ENCODE data around the gene ADAM8. TPM values are rescaled to one million over a fixed set of nuclear protein-coding genes. Genes with fewer than 3 reads are reported as not detected.
A peak's percentile ranks its signal among the peaks of the same experiment; 100 is the strongest.

ADAM8 gene
- total and polyA plus RNA-seq, 2 donors, result 8.3 to 19.2 TPM

DNA sequence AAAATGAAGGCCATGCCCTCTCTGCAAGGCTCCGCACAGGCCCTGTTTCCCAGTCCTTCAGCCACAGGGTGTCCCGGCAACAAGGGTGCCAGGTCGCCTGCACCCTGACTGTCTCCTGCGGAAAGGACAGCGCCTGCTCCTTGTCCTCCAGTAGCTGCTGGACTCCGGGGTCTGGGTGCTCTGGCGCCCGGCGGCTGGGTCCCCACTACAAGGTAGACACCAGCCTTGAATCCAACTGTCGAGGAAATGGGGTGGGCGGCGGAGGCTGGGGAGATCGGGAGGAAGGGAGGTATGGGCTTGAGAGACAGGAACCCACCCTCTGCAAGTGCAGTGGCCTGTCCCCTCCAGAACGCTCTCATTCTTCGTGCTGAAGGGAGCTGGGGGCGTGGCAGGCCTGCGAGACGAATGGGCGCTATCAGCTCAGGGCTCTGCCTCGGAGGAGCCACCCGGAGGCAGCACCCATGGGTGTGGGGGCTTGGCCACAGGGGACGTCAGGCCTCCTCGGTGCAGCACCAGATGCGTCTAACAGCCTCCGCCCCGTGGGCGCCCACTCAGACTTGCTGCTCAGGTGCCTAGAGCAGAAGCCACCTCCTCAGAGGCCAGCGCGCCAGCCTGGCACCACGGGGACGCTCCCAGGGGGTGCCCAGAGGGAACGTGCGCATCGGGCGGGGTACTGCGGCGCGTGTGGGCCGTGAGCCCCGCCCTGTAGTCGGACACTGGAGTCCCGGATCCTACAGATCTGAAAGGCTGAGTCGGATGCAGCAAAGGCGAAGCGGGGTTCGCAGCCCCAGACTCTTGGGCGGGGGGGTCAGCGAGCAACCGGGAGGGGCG, 15.6 kb downstream of the ADAM8 start:
- H3K27me3 ChIP-seq (ENCODE audit: control insufficient read depth in 2 of 2, insufficient read depth in 1 of 2, low read length in 1 of 2), result peaks cover 0 to 49% of the 10 kb centered on the region in 2 donors
- no peaks in the 10 kb centered on the region for H3K36me3 ChIP-seq (ENCODE audit: control insufficient read depth in 2 of 2, insufficient read depth in 2 of 2, low read length in 1 of 2)
- 36% methylated on average over 50 of the region's 50 CpGs for WGBS
- peak overlapping the region; percentile 46 to 85 for H3K4me3 ChIP-seq (ENCODE audit: low read length in 2 of 2)
- peaks cover 0 to 5% of the 10 kb centered on the region in 2 donors for H3K9me3 ChIP-seq (ENCODE audit: control insufficient read depth in 2 of 2, insufficient read depth in 1 of 2, low read length in 1 of 2)
- H3K27ac ChIP-seq (ENCODE audit: low read depth in 1 of 2, low read length in 1 of 2), result peak overlapping the region in 1 of 2 donors; percentile 81
- peaks cover 26 to 52% of the 10 kb centered on the region in 2 donors for H3K4me1 ChIP-seq (ENCODE audit: control insufficient read depth in 2 of 2, insufficient read depth in 2 of 2, low read length in 2 of 2)
- DNase-seq (ENCODE audit: low read depth in 6 of 9, low spot score in 9 of 9), result peak in 1 of 9 donors; percentile 52

DNA sequence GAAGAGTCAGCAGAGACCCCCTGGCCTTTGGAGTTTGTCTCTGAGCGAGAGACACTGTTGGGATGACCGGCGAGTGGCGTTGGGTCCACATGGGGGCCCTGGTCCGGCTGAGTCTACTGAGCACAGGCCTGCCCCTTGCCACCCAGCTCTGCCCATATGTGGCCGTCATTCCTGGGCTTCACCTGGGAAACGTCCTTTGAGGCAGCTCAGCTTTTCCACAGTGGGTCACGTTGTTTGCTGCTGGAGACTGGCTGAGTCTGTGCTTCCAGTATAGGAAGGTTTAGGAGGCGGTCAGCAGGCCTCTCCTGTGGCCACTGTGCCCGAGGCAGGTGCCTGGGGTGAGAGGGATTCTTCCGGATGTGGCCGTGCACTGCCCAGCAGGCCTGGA, 17.1 kb downstream of the ADAM8 start:
- H3K4me3 ChIP-seq (ENCODE audit: low read length in 2 of 2), result no peak overlapping the region
- 45% methylated on average over 12 of the region's 12 CpGs for WGBS
- peaks cover 0 to 57% of the 10 kb centered on the region in 2 donors for H3K27me3 ChIP-seq (ENCODE audit: control insufficient read depth in 2 of 2, insufficient read depth in 1 of 2, low read length in 1 of 2)
- H3K4me1 ChIP-seq (ENCODE audit: control insufficient read depth in 2 of 2, insufficient read depth in 2 of 2, low read length in 2 of 2), result peaks cover 26 to 52% of the 10 kb centered on the region in 2 donors
- no peaks in the 10 kb centered on the region for H3K36me3 ChIP-seq (ENCODE audit: control insufficient read depth in 2 of 2, insufficient read depth in 2 of 2, low read length in 1 of 2)
- H3K27ac ChIP-seq (ENCODE audit: low read depth in 1 of 2, low read length in 1 of 2), result peak overlapping the region in 1 of 2 donors; percentile 17
- DNase-seq (ENCODE audit: low read depth in 6 of 9, low spot score in 9 of 9), result no peak
- peaks cover 0 to 5% of the 10 kb centered on the region in 2 donors for H3K9me3 ChIP-seq (ENCODE audit: control insufficient read depth in 2 of 2, insufficient read depth in 1 of 2, low read length in 1 of 2)

DNA sequence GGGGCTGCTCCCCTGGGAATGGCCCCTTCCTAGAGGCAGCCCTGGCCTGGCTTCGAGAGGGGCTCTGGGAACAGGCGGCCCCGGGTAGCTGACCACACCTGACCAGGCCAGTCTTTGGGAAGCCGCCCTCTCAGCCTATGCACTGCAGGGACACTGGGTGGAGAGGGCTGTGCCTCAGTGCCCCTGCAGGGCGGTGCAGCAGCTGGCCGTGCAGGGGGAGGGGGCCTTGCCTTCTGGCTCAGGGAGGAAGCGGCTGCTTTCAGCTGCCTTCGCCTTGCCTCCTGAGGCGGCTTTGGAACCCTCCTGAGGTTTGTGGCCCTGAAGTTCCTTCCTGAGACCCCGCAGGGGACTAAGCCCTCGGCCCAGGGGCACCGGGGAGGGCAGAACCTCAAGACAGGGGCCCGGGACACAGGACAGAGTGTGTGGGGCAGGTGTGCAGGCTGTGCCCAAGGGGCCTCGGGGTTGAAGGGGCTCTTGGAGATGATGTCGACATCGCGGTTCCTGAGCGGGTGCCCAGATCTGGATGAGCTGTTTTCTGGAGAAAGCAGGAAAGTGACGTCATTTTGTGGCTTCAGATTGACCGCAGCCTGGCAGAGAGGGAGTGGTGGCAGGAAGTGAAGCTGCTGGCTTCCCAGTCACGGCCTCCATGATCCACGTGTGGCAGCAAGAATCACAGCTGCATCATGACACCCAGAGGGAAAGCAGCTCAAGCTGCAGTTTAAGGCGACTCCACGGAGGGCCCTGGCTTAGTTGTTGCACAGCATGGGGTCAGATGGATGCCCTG, 17.7 kb downstream of the ADAM8 start:
- H3K4me3 ChIP-seq (ENCODE audit: low read length in 2 of 2), result no peak overlapping the region
- 9% methylated on average over 24 of the region's 24 CpGs for WGBS
- H3K4me1 ChIP-seq (ENCODE audit: control insufficient read depth in 2 of 2, insufficient read depth in 2 of 2, low read length in 2 of 2), result peaks cover 26 to 49% of the 10 kb centered on the region in 2 donors
- peaks cover 0 to 5% of the 10 kb centered on the region in 2 donors for H3K9me3 ChIP-seq (ENCODE audit: control insufficient read depth in 2 of 2, insufficient read depth in 1 of 2, low read length in 1 of 2)
- peaks cover 0 to 57% of the 10 kb centered on the region in 2 donors for H3K27me3 ChIP-seq (ENCODE audit: control insufficient read depth in 2 of 2, insufficient read depth in 1 of 2, low read length in 1 of 2)
- H3K36me3 ChIP-seq (ENCODE audit: control insufficient read depth in 2 of 2, insufficient read depth in 2 of 2, low read length in 1 of 2), result no peaks in the 10 kb centered on the region
- peak overlapping the region; percentile 17 to 62 for H3K27ac ChIP-seq (ENCODE audit: low read depth in 1 of 2, low read length in 1 of 2)
- DNase-seq (ENCODE audit: low read depth in 6 of 9, low spot score in 9 of 9), result peak in 3 of 9 donors; percentile 28 to 73 (median 48)

DNA sequence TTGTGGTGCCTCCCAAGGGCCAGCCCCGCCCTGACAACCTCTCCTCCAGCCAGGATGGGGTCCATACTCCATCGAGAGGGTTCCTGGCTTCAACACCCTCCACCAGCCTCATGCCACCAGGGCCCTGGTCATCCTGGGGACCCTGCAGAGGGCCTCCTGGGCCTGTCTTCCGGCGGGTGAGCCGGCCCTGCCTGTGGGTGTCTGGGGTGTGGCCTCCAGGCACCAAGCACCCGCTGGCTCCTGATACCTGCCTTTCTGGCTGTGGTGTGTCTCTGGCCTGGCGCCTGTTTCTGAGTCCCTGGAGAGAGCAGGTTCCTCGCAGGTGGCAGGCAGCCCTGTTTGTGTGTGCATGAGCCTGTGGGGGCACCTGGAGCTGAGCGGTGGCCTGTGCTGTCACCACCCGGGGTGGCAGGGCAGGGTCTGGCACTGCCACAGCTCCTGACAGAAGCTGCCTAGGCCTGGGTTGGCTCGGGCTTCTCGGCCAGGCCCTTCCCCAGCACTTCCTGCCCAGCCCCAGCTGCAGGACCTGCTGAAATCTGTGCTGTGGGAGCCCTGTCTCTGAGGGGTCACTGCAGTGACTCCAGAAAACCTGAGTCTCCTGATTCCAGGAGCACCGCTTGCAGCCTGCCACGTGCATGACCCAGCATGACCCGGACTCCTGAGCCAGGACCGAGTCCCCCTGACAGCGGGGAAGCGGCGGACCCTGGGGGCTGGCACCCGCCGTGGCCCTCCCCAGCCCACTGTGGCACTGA, 18.4 kb downstream of the ADAM8 start:
- peak overlapping the region in 1 of 2 donors; percentile 39 for H3K27ac ChIP-seq (ENCODE audit: low read depth in 1 of 2, low read length in 1 of 2)
- DNase-seq (ENCODE audit: low read depth in 6 of 9, low spot score in 9 of 9), result peak in 1 of 9 donors; percentile 40
- H3K27me3 ChIP-seq (ENCODE audit: control insufficient read depth in 2 of 2, insufficient read depth in 1 of 2, low read length in 1 of 2), result peaks cover 0 to 57% of the 10 kb centered on the region in 2 donors
- H3K36me3 ChIP-seq (ENCODE audit: control insufficient read depth in 2 of 2, insufficient read depth in 2 of 2, low read length in 1 of 2), result no peaks in the 10 kb centered on the region
- H3K4me1 ChIP-seq (ENCODE audit: control insufficient read depth in 2 of 2, insufficient read depth in 2 of 2, low read length in 2 of 2), result peaks cover 26 to 49% of the 10 kb centered on the region in 2 donors
- peaks cover 0 to 5% of the 10 kb centered on the region in 2 donors for H3K9me3 ChIP-seq (ENCODE audit: control insufficient read depth in 2 of 2, insufficient read depth in 1 of 2, low read length in 1 of 2)
- H3K4me3 ChIP-seq (ENCODE audit: low read length in 2 of 2), result no peak overlapping the region
- WGBS, result 25% methylated on average over 21 of the region's 21 CpGs

DNA sequence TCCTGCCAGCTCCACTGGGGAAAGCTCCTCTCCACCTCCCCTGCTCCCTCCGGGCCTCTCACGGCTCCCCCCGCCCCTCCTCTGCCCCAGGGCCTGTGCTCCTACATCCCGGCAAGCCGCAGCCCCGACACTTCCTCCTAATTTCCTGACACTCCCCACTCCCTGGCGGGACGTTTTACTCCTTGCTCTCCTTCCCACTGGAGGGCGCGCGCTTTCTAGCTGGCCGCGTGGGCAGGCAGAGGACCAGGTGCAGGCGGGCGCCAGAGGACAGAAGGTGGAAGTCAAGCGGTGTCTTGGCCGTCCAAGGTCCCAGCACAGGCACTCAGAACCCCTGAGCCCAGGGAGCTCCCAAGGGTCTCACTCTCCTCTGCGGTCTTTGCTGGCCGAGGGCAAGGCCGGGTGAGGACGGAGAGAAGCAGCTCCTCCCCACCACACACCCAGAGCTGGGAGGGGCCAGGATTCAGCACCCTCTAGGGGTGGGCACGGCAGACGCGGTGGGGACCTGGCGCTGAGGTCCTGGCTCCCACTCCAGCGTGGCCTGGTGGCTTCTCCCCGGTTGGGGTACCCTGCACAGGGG, 19.1 kb downstream of the ADAM8 start:
- Histone ChIP-seq H3K9me3 (ENCODE audit: control insufficient read depth in 2 of 2, insufficient read depth in 1 of 2, low read length in 1 of 2) (peaks cover 0 to 5% of the 10 kb centered on the region in 2 donors), H3K27me3 (ENCODE audit: control insufficient read depth in 2 of 2, insufficient read depth in 1 of 2, low read length in 1 of 2) (peaks cover 0 to 52% of the 10 kb centered on the region in 2 donors), H3K4me3 (ENCODE audit: low read length in 2 of 2) (peak overlapping the region in 1 of 2 donors; percentile 16), H3K27ac (ENCODE audit: low read depth in 1 of 2, low read length in 1 of 2) (peak overlapping the region in 1 of 2 donors; percentile 39), H3K4me1 (ENCODE audit: control insufficient read depth in 2 of 2, insufficient read depth in 2 of 2, low read length in 2 of 2) (peaks cover 26 to 45% of the 10 kb centered on the region in 2 donors), H3K36me3 (ENCODE audit: control insufficient read depth in 2 of 2, insufficient read depth in 2 of 2, low read length in 1 of 2) (no peaks in the 10 kb centered on the region)
- DNase-seq (ENCODE audit: low read depth in 6 of 9, low spot score in 9 of 9), result peak in 1 of 9 donors; percentile 36
- 2% methylated on average over 27 of the region's 27 CpGs for WGBS

DNA sequence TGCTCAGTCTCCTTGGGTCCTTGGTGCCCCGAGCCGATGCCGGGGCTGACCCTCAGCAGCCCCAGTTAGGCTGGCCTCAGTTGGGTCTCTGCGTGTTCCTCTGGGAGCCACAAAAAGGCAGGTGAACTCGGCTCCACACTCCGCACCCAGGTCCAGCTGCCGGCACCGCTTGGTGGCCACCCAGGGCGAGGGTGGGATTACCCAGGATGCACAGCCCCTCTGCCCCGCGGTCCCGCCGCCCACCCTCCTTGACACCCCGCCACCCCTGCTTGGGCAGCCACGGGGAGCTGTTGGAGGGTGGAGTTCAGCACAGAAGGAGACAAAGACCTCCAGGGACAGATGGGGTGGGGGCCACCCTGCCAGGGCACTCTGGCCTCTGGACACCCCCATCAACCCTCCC, 21.3 kb downstream of the ADAM8 start:
- peaks cover 0 to 5% of the 10 kb centered on the region in 2 donors for H3K9me3 ChIP-seq (ENCODE audit: control insufficient read depth in 2 of 2, insufficient read depth in 1 of 2, low read length in 1 of 2)
- no peak overlapping the region for H3K4me3 ChIP-seq (ENCODE audit: low read length in 2 of 2)
- H3K27ac ChIP-seq (ENCODE audit: low read depth in 1 of 2, low read length in 1 of 2), result no peak overlapping the region
- 97% methylated on average over 15 of the region's 15 CpGs for WGBS
- peaks cover 24 to 32% of the 10 kb centered on the region in 2 donors for H3K4me1 ChIP-seq (ENCODE audit: control insufficient read depth in 2 of 2, insufficient read depth in 2 of 2, low read length in 2 of 2)
- no peaks in the 10 kb centered on the region for H3K36me3 ChIP-seq (ENCODE audit: control insufficient read depth in 2 of 2, insufficient read depth in 2 of 2, low read length in 1 of 2)
- DNase-seq (ENCODE audit: low read depth in 6 of 9, low spot score in 9 of 9), result no peak
- H3K27me3 ChIP-seq (ENCODE audit: control insufficient read depth in 2 of 2, insufficient read depth in 1 of 2, low read length in 1 of 2), result peaks cover 0 to 46% of the 10 kb centered on the region in 2 donors

DNA sequence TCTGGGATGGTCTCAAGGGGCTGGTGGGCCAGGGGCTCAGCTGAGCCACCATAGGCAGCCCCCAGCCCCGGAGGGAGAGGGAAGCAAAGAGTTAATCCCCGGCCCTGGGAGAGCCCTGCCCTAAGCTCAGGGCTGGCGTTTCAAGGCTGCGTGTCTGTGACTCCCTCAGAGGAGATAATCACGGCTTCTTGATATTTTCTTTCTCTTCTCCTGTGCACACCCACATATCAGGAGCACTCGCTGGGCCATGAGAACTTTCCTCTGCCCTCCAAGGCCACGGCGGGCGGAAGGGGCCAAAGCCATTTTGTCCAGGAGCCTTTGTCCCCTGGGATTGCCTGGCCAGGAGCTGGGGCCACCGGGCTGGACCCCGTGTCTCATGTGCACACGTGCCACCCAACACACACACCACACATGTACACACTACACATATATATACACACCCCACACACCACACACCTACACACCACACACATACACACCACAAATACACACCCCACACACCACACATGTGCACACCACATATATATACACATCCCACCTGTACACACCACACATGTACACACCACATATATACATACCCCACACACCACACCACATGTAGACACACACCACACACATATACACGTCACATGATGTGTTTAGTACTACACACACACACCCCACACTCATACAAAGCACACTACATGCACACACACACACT, 22.1 kb downstream of the ADAM8 start:
- no peaks in the 10 kb centered on the region for H3K9me3 ChIP-seq (ENCODE audit: control insufficient read depth in 2 of 2, insufficient read depth in 1 of 2, low read length in 1 of 2)
- H3K27me3 ChIP-seq (ENCODE audit: control insufficient read depth in 2 of 2, insufficient read depth in 1 of 2, low read length in 1 of 2), result peaks cover 0 to 46% of the 10 kb centered on the region in 2 donors
- H3K4me1 ChIP-seq (ENCODE audit: control insufficient read depth in 2 of 2, insufficient read depth in 2 of 2, low read length in 2 of 2), result peaks cover 22 to 25% of the 10 kb centered on the region in 2 donors
- DNase-seq (ENCODE audit: low read depth in 6 of 9, low spot score in 9 of 9), result no peak
- no peaks in the 10 kb centered on the region for H3K36me3 ChIP-seq (ENCODE audit: control insufficient read depth in 2 of 2, insufficient read depth in 2 of 2, low read length in 1 of 2)
- WGBS, result 88% methylated on average over 13 of the region's 13 CpGs
- H3K4me3 ChIP-seq (ENCODE audit: low read length in 2 of 2), result no peak overlapping the region
- H3K27ac ChIP-seq (ENCODE audit: low read depth in 1 of 2, low read length in 1 of 2), result no peak overlapping the region

DNA sequence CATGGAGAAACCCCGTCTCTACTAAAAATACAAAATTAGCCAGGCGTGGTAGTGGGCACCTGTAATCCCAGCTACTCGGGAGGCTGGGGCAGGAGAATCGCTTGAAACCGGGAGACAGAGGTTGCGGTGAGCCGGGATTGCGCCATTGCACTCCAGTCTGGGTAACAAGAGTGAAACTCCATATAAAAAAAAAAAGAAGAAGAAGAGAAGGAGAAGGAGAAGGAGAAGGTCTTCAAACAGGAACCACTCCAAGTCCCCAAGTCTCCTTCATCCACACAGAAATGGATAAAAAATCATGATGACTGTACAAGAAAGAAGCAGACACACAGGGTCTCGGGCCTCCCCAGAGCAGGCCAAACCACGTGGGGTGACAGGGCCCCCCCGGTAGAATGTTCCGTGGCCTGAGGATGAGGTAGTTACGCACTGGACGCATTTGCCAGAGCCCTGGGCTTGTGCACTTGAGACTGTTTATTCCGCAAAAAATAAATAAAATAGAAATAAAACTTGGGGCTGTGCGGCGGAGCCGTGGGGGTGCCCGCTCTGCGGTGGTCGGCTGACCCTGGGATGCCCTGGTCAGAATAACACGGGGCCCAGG, 23.2 kb downstream of the ADAM8 start:
- no peaks in the 10 kb centered on the region for H3K9me3 ChIP-seq (ENCODE audit: control insufficient read depth in 2 of 2, insufficient read depth in 1 of 2, low read length in 1 of 2)
- H3K4me3 ChIP-seq (ENCODE audit: low read length in 2 of 2), result no peak overlapping the region
- 95% methylated on average over 22 of the region's 22 CpGs for WGBS
- H3K36me3 ChIP-seq (ENCODE audit: control insufficient read depth in 2 of 2, insufficient read depth in 2 of 2, low read length in 1 of 2), result no peaks in the 10 kb centered on the region
- no peak overlapping the region for H3K27ac ChIP-seq (ENCODE audit: low read depth in 1 of 2, low read length in 1 of 2)
- DNase-seq (ENCODE audit: low read depth in 6 of 9, low spot score in 9 of 9), result no peak
- peaks cover 12 to 14% of the 10 kb centered on the region in 2 donors for H3K4me1 ChIP-seq (ENCODE audit: control insufficient read depth in 2 of 2, insufficient read depth in 2 of 2, low read length in 2 of 2)
- H3K27me3 ChIP-seq (ENCODE audit: control insufficient read depth in 2 of 2, insufficient read depth in 1 of 2, low read length in 1 of 2), result peaks cover 0 to 35% of the 10 kb centered on the region in 2 donors

Measured in thymus (tissue), 11 donors.